ENCODE data around the gene STRBP.
"Not testable (repeated sequence)": the region's sequence is repeated elsewhere in the genome, so short reads cannot be mapped to it uniquely, and the experiment has no call there.

The STRBP gene

DNA sequence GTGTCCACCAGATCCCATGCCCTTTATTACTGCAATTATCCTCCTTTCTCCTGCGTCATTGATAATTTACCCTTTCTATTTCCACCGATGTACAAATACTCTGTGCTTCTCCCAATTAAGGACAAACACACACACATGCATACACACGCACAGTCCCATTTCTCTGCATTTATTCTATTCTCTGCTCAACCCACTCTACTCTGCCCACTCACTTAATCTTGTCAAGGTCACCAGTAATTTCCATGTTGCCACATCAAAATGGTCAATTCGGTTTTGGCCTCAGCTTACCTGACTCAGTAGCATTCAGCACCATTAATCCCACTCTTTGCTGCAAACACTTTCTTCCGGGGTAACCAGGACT lies 14.6 kb upstream of the STRBP start:
- DNase-seq (ENCODE audit: low read depth in 2 of 2) = no peak

GRCh38 chr9:123282362-123283047 lies 14.1 kb upstream of the STRBP start:
- DNase-seq (ENCODE audit: low read depth in 2 of 2) = no peak

GRCh38 chr9:123281659-123282350 lies 13.4 kb upstream of the STRBP start:
- DNase-seq (ENCODE audit: low read depth in 2 of 2) = no peak

- DNase-seq (ENCODE audit: low read depth in 2 of 2) = not testable (repeated sequence)
Measured at GRCh38 chr9:123278879-123279493, 10.6 kb upstream of the STRBP start.

- no peak for DNase-seq (ENCODE audit: low read depth in 2 of 2)
Measured at GRCh38 chr9:123278361-123278760, 10.0 kb upstream of the STRBP start.

DNA sequence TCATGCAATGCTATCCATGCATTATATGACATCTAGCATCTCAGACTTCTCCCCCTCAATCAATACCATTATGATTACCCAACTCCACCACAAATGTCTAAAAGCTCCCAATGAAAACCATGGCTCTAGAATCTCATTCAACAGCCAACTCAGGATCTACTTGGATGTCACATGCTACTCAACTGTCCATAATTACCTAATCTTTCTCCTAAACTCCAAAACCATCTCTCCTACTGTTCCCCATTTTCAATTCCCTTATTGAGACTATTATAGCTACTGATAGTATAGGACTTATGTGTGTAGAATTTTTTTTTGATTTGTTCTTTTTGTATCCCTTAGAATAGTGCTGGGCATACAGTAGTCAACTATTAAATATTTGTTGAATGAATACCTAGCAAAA lies 8.2 kb upstream of the STRBP start:
- DNase-seq (ENCODE audit: low read depth in 2 of 2) = no peak

- DNase-seq (ENCODE audit: low read depth in 2 of 2) = not testable (repeated sequence)
Measured at GRCh38 chr9:123271133-123271532, 2.7 kb upstream of the STRBP start.

DNA sequence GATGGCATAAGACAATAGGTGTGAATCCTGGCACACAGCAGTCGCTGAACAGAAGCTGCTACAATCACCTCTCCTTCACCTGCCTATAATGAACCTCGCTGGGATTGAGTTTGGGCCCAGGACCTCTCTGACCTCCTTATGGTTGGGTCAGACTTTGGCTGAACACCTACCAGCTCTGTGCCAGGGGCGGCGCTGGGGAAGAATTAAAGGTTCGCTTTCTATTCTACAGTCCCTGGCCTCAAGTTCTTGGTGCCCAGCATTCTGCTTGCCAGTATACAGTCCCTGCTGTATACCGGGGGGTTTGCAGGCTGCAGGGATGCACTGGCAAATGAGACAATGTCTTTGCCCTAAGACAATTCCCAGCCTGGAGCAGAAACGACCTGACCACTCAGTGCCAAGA lies 895 bp upstream of the STRBP start:
- DNase-seq (ENCODE audit: low read depth in 2 of 2) = no peak

GRCh38 chr9:123268199-123268464 lies 254 bp downstream of the STRBP start:
- no peak for DNase-seq (ENCODE audit: low read depth in 2 of 2)

- no peak for DNase-seq (ENCODE audit: low read depth in 2 of 2)
Measured at GRCh38 chr9:123267481-123268198, 746 bp downstream of the STRBP start.

DNA sequence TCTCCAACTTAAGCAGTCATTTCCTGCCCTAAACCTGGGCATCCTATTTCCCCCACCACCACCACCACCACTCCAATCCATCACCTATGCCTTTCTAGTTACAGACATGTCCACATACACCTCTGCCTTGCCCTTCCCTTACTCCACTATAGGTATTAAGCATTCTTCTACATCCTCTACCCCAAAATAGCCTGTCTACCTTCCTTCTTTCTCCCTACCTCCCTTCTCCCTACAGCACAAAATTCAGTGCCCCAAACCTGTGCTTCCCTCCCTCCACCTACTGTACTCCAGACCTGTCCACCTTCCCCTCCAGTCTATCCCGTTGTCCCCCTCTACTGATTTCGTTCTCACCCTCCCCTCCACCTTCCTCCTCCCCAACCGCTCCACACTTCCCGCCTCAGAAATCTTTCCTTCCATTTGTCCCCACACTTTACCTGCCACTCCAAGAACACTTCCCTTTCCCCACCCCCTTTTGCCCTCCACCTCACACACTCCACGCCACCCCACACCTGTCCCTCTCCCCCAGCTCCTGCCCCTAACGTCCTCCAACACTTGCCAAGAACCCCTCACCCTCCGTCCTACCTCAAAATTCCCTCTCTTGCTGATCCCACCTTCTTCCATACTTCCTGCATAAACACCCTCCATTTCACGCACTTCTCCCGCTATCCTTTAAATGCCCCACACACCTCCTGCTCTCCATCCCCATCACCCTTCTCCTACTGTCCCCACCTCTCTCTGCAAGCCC lies 1.6 kb downstream of the STRBP start:
- DNase-seq (ENCODE audit: low read depth in 2 of 2) = no peak

DNA sequence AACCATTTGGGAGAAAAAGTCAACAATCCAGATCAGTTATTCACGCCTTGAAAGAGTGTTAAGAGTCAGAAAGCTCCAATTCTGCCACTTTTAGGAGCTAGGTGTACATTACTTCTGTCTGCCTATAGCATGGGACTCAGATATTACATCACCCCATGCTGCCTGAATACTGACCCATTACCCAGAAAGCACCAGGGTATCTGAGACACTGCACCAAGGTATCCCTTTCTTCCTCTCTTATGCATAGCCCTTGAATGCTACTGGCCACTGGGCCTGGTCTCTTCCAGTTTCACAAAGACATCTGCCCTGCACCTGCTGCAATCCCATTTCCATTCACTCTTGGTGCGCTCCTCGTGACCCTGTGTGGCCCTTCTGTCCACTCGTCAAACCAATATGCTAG lies 2.6 kb downstream of the STRBP start:
- no peak for DNase-seq (ENCODE audit: low read depth in 2 of 2)

GRCh38 chr9:123263227-123263626 lies 5.2 kb downstream of the STRBP start:
- no peak for DNase-seq (ENCODE audit: low read depth in 2 of 2)

GRCh38 chr9:123262338-123262737 lies 6.0 kb downstream of the STRBP start:
- no peak for DNase-seq (ENCODE audit: low read depth in 2 of 2)

DNA sequence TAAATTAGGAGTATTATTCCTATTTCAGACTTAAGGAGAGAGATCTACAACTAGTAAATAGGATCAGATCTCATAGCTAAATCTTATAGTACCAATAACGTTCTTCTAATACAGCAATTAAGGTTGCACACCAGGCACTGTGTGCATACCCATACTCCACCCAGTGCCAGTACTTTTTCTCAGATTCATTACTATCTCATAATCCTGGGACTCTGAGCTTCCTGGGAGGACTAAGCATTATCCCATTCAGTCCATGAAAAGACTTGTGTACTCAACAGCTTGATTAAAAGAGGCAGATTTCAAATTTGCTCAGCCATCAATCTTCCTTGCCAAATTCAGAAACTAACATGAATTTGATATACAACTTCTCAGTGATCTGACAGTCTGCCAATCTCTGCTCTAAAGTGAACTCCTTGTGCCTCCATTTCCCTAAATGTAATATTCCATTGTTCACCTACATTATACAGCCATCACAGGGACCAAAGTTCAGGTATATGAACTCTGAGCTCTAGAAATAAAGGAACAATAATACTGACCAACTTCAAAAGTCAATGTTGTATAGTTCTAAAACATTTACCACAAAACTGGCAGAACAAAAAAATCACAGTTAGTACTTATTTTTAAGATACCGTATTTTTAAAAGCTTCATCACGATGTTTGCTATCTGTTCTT lies 7.2 kb downstream of the STRBP start:
- no peak for DNase-seq (ENCODE audit: low read depth in 2 of 2)

DNA sequence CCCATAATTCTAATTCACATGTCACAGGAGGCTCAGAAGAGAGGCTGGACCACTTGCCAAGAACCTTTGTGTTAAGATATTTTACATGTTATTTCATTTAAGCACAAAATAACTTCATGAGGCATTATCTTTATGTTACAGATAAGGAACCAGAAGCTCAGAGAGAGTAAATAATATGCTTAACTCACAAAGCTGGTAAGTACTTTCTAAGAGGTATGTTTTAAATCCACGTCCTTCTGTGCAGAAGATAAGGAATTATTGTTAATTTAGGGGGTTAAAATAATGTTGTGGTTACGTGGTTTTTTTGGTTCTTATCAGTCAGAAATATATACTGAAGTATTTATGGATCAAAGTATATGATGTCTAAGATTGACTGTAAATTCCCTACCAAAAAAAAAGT lies 8.0 kb downstream of the STRBP start:
- DNase-seq (ENCODE audit: low read depth in 2 of 2) = no peak

DNA sequence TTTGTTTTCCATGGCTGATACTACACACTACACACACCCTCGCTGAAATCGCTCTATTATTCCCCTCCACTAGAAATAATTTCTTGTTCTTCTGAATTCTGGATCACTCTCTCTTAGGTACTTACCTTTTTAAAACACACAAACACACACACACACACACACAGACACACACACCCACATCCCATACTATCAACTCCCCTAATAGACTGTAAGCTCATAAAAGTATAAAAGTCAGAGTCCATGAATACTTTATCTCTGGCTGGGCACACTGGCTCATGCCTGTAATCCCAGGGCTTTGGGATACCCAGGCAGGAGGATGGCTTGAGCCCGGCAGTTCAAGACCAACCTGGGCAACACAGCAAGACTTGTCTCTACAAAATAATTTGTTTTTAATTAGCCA lies 11.1 kb downstream of the STRBP start:
- no peak for DNase-seq (ENCODE audit: low read depth in 2 of 2)

DNA sequence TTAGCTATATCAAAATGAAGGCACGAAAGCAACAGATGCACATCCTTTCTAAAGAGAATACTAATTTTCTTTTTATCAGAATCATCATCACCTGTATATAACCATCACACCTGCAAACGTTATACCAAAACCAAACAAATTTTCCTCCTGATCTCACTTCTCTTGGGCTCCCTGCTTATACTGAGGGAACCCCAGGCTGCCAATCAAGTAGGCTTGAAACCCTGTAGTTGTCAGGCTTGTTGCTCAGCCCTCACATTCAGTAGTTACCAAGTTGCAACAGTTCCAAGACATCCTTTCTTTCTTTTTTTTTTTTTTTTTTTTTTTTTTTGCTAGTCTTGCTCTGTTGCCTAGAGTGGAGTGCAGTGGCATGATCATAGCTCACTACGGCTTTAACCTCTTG lies 12.7 kb downstream of the STRBP start:
- DNase-seq (ENCODE audit: low read depth in 2 of 2) = no peak

DNA sequence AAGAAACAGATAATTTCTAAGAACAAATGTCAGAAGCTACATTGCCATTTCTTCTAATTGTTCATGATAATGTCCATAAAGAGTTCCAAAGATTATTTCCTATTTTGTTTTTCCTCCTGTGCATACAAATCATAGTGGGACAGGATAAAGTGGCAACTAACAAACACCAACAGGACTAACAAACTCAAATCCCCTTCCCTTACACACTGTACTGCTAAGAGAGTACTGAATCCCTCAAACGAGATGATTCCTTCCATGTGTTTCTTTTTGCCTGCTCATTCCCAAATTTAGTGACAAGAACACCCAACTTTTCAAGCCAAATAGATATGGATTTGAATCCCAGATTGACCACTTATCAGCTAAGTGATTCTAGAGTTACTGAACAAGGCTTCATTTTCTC lies 15.2 kb downstream of the STRBP start:
- DNase-seq (ENCODE audit: low read depth in 2 of 2) = no peak

DNA sequence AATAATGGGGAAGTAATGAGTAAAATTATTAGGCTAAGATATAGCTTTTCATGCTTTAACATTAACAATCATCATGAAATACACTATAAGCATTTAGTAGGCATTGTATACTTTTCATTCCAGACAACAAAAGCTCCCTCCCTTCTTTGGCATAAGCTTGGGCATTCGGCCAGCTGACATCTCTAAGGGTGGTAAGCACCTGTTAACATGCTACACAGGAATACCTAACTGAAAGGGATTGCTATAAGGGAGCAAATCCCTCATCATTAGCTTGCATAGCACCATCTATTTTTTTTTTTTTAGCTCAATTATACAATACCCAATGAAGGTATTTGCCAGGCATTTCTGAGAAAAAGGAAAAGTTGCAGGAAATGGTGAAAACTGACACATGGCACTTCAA lies 16.6 kb downstream of the STRBP start:
- DNase-seq (ENCODE audit: low read depth in 2 of 2) = no peak

- no peak for DNase-seq (ENCODE audit: low read depth in 2 of 2)
Measured at GRCh38 chr9:123251324-123251723, 17.1 kb downstream of the STRBP start.

DNA sequence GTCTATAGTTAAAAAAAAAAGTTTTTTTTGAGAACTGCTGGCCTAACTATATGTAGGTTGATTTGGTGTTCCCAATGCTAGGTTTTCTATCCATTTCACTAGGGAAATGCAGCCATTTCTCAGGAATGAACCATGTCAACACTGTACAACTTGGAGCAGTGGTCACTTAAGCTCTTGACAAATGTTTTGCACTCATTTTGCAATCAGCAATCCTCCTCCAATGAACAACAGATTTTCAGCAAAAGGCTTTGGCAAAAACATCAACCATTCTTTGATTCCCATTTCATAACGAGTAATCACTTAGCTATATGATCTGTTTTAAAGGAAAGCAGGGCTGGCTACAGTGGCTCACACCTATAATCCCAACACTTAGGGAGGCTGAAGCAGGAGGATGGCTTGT lies 17.9 kb downstream of the STRBP start:
- DNase-seq (ENCODE audit: low read depth in 2 of 2) = no peak
